Fibroblast of skin of back (primary cell): Measurements from ENCODE around the gene RNGTT.
A peak's percentile ranks its signal among the peaks of the same experiment; 100 is the strongest.

Experiments used
- DNase-seq: peaks from one replicate; pipeline ENCODE4 v3.0.0-alpha.2; 2013

The RNGTT gene

DNA sequence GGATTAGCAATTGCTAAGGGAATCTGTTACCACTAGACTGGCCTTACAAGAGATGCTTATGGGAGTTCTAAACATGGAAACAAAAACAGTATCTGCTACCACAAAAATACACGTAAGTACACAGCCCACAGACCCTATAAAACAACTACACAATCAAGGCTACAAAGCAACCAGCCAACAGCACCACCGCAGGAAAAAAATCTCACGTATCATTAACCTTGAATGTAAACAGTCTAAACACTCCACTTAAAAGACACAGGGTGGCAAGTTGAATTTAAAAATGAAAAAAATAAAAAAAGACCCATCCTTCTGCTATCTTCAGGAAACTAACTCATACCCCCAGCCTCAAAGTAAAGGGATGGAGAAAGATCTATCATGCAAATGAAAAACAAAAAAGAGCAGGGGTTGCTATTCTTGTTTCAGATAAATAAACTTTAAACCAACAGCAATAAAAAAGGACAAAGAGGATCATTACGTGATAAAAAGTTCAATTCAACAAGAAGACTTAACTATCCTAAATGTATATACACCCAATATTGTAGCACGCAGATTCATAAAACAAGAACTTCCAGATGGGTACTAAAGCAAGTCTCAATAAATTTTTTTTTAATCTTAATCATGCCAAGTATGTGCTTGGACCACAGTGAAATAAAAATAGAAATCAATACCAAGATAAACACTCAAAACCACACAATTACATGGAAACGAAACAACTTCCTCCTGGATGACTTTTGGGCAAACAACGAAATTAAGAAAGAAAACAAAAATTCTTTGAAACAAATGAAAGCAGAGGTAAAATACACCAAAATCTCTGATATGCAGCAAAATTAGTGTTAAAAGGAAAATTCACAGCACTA, 52.3 kb downstream of the RNGTT start:
- peak; percentile 19 for DNase-seq

DNA sequence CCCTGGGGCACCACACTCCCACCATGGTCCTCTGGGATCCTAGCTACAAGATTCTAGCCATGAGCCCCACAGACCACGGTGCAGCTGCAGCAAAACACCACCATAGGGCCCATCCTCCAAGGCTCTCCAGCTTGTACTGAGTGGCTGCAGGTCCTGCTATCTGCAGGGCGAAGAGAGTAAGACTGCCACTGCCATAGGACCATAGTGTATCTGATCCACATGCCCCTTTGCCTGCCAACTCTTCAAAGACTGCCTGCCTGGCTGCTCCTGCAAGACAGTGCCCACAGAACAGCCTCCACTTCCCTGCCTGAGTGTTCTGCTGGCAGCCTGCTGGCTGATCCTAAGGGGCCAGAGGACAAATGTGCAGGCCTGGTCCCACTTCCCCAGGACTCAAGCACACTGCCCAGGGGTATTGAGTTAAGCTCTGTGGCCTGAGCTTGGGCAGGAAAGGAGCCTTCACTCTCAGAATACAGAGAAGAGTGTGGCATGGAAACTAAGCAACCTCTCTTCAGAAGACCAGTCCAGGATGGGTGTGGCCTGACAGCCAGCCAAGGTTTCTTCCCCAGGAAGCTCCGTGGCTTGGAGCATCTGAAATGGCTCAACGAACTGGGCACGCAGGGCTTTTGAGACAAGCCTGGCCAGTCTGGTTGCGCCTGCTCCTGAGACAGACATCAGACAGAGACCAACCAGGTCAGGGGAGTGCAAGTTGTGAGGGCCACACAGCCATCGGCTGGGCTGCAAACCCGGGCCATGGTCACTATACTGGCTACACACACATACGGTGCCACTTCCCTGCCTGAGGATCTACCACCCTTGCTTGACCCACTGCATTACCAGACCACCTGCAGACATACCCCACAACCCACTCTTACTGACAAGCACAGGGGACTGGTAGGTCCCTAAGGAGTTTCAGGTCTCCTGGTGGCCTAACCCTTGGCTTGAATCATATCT, 54.5 kb downstream of the RNGTT start:
- DNase-seq: no peak

DNA sequence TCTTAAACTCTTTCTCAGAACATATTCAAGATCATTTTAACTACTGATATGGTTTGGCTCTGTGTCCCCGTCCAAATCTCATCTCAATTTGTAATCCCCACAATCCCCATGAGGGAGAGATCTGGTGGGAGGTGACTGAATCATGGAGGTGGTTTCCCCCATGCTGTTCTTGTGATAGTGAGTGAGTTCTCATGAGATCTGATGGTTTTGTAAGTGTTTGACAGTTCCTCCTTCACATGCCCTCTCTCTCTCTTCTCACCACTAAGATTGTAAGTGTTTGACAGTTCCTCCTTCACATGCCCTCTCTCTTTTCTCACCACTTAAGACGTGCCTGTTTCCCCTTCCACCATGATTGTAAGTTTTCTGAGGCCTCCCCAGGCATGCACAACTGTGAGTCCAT, 56.3 kb downstream of the RNGTT start:
- DNase-seq: peak; percentile 11

DNA sequence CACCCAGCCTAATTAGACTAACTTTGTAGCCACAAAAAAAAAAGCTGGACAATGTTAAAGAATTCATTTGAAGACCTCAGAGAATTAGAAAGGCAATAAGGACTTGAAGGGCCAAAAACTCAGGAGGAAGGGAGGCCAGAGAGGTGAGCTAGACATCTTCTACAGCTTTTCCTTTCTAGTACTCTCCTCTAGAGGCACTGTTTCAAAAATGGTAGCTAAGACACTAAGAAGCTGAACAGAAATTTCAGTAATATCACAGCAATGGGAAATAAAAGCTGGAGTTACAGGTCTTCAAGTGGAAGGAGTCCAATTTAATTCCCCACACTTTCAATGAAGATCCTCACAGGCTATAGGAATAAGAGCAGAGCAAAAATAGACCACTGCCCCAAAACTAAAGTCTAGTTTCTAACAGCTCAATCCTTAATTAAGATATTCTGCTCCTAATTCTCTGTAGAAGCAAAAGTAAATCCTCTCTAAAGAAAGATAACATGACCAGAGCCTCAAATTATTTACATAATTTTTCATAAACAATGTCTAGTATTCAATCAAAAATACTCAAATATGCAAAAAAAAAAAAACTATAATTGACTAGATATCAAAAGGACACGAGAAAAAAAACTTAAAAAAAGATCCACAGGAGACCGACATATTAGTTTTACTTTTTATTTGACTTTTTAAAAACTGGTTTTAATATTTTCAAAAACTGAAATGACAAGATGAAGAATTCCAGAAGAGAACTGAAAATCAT, 63.7 kb downstream of the RNGTT start:
- DNase-seq: no peak

DNA sequence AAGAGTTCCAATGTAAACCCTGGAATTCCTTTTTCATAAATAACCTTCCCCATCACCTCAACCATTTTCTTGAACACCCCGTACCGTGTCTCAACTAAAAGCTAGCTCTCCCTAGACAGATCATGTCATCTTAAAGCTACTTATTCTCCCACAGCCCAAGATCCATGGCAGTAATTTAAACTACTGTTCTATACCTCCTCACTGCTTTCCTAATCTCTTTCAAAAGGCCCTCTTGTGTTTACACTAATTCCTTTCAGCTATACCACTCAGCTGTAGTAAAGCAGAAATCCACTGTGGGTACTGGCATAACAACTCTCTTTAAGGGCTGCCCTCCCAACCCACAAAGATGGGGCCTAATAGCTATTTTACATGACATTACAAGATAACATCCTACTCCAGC, 67.5 kb downstream of the RNGTT start:
- no peak for DNase-seq

DNA sequence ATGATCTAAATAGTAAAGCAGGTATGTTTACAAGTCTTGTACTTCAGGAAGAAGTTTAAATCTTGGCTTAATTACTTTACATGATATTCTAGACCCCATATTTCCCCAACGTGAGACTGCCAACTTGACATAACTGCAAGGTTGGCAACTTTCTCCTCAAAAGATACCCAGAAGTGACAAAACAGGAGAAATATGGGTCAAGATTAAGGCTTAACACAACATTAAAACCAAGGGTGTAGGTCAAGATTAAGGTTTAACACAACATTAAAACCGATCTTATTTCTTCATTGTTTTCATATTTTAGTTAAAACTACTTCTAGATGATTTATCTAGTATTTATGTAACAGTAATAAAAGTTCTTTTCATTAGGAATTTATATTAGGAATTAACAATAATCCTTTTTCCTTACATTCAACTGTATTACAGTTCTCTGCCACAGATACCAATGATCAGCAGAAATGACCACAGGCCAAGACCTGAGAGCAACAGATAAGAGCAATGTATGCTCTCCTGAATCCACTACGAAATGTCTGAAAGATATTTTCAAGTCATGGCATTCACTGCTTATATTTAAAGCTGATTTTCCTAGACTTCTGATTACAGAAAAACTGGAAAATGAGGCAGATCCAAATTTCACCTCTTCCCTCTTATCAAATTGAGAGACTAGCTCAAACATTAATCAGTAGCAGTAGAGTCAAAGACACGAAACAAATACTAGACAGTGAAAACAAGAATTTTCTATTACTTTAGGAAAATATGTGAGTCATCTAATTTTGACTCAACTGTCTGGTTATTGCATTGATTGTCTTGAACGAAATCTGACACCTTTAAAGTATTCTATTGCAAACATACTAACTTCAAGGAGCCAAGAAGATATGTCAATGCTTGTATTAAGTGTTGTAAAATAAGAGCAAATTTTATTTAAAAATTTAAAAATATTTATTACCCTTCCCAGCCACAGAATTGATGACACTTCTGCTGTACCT, 72.3 kb downstream of the RNGTT start:
- DNase-seq: peak; percentile 42

DNA sequence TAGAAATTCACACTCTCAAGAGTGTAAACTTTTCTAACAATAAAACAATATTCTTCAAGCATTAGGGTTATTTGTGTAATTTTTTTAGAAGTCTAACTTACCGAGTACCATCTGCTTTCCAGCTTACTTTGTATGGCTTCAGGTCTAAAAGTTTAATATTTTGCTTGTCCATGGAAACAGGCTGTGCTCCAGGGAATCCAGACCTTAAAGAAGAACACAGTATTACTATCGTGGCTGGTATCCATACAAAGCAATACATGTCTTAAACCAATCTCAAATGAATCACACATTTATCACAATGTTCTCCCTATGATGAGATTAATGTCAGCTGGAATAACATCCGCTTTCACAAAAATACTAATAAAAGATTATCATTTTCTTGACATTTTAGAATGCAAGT, 73.0 kb downstream of the RNGTT start:
- peak; percentile 38 for DNase-seq

DNA sequence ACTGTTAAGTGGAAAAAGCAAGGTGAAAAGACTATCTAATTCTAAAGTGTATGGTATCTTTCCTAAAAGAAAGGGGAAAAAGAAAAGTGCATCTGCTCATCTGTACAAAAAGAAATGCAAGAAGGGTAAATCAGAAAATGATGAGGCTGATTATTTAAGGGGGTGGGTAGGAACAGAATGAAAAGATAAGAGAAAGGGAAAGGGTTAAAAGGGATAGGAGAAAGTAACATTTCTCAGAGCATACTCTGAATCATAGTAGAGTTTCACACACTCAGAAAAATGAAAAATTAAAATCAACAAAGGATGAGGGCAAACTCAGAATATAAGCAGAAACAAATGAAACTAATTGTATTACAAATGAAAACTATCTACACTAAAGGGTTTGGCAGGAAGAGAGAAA, 79.1 kb downstream of the RNGTT start:
- no peak for DNase-seq

DNA sequence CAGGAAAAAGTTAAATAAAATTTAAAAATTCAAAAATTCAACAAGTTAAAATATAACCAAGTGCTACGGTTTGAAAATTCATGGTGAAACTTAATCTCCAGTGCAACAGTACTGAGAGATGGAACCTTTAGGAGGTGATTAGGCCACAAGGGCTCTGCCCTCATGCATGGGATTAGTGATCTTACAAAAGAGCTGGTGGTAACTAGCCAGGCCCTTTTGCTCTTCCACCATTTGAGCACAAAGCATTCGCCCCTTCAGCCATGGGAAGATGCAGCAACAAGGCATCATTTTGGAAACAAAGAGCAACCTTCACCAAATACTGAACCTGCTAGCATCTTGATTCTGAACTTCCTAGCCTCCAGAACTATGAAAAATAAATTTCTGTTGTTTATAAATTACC, 80.9 kb downstream of the RNGTT start:
- no peak for DNase-seq

DNA sequence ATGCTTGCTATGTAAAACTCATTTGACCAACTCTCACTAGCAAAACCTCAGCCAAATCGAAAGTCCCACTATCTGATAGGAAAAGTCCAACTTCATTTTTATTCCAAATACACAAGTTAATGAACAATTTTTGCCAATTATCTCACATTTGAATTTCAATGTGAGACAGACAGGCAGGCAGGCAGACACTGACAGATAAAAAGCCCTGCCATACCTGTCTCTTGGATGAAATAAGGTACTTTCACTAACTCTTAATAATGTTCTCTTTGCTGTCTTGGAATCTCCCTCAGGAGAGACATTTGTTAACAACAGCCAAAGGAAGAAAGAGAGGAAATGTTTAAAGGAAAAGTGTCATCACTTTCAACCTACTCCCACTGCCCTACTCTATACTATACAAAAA, 82.0 kb downstream of the RNGTT start:
- DNase-seq: peak; percentile 9

DNA sequence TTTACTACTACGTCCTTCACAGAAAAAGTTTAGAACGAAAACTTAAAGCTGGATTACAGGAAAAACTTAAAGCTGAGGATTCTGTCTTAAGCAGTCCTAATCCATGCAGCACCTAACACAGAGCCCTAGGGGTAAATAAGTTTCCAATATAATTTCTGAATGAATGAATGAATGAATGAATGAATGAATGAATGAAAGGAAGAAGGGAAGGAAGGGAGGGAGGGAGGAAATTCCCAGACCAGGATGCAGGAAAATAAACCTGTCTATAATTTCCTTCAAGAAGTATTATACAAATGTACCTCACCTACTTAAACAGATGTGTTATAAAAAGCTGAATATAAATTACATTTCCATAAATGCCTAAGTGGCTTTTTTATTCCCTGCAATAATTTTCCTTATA, 83.4 kb downstream of the RNGTT start:
- DNase-seq: no peak

DNA sequence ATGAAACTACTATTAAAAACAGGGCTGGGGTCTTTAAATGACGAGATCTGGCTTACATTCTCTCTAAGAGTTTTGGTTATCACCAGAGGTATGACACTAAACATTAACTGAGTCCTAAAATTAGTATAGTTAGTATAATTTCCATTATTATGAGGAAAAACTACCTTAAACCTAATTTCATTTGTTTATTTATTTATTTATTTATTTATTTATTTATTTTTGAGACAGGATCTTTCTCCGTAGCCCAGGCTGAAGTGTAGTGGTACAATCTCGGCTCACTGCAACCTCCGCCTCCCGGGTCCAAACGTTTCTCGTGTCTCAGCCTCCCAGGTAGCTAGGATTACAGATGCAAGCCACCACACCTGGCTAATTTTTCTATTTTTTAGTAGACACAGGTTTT, 85.5 kb downstream of the RNGTT start:
- DNase-seq: no peak

DNA sequence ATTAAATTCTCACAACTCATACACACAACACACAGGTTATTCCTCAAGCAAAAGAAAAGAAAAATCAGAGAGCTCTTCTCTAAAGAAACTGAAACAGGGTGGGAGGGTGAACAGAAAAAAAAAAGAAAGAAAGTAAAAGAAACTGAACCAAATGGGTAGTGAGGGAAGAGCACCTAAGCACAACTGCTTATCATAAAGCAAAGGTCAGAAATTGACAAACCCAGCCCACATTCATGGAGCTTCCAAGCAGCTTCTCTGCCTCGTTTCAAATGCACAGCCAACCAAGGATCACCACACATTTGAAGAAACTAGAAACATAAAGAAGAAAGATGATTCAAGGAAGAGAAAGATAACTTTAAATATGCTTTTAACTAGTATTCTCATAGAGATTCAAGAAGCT, 90.5 kb downstream of the RNGTT start:
- DNase-seq: no peak

DNA sequence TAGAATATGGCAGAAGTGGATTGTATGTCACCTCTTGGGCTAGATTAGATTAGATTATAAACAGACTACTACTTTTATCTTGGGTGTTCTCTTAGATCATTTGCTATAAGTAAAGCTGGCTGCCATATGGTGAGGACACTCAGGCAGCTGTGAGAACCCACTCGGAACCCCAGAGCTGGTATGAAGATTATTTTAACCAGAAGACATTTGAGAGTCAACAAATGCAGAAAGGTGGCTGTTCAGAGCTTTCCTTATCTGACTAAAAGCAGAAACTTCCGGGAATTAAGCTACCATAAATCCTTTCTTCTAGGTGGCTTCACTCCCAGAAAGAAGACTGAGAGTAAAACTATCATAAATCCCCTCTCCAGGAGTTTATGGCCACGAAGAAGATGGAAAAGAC, 91.9 kb downstream of the RNGTT start:
- DNase-seq: no peak

DNA sequence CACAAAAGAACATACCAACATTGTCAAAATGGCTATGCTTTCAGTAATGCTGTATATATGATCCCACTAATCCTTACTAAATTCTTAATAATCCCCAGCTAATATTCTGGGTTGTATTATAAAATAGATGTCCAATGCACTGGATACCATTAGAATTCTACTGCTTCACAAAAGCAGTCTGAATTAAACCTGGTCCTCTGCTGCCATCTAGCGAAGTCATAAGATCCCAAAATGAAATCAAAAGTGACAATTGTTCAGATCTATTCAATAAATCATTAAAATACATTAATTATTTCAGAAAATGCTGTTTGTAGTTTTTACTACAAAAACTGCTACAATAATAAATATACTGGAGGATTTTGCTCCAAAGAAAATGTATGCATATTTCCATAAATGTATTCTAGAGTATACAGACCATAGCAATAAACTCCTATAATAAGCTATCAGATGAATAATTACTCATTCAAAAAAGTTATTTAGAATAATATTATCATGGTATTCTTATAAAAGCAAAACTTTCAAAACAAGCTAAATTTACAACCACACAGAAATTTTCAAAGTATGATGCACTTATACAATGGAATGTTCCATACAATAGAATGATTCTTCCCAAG, 92.6 kb downstream of the RNGTT start:
- DNase-seq: peak; percentile 66

DNA sequence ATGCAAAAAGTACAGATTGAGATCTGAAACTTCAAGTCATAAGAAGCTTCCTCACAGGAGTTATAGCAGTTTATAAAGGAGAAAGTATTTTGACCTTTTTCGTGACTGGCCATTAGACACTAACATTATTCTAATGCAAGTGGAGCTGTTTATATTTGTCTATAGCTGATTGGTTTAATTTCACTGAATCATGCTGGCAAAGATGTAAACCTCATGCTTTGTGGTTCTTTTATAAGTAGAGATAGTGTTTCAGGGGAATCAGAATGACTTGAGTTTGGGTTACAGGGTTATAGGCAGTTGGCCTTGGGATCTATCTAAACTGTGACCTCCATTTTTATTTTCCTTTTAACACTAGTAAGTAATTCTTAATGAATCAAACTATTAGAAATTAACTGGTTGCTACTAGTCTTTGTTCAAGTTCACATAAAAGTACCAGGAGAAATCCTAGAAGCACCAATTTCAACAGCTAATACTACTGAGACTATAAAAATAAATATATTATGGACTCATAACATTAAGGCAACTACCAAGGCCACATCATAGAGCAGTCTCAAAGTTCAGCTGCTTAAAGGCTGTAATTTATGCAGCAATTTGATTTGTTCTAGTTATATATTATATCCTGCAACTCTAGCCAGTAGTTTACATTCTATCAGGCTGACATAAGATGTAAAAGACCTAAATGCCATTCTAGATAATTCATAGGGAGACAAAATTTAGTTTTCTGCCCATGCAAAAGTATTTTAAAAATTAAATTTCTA, 94.0 kb downstream of the RNGTT start:
- DNase-seq: peak; percentile 22

DNA sequence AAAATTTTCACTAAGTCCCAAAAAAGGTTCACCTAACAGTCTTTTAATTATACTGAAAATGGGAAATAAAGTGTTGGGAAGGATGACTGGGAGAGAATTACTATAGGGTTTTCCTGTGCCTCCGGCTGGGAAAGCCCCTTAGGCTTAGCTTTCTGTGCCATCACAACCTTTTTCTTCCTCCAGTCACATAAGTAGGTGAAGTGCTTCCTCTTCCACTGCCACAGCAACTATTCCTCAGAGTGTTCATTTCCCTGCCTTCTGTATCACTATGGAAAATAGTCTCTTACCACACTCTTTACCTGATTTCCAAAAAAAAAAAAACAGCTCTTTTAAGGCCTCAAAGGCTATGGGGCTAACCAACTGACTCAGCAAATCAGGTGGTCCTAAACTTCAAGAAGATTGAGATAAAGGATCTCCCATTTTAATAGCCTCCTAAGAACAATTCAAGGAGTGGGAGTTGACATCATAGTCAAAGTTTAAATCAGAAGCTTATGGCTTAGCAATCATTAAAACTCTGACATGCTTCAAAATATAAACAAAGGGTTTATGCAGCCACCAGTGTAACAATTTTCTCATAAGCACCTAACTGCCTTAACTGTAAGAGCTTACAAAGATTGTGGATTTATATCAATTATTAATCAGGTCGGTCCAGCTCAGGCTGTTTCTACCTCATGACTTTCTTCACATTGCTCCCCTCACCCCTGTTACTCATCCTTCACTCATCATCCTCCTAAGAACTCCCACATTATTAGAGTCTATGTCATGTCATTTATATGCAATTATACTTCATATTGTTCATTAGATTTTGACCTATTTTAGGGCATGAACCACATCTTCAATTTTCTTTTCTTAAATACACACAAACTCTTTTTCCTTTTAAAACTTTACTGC, 95.3 kb downstream of the RNGTT start:
- DNase-seq: peak; percentile 83

DNA sequence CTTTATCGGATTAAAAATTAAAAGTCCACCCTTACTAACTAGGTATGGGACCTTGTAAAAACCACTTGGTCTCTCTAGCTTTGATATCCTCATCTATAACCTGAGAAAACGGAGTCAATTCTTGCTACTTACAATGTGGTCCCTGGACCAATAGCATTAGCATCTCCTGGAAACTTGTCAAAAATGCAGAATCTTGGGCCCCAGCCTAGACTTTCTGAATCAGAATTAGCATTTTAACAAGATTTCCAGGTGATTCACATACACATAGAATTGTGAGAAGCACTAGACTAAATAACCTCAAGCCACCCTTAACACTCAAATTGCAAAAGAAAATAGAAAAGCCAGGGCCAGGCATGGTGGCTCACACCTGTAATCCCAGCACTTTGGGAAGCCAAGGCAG, 96.6 kb downstream of the RNGTT start:
- DNase-seq: no peak

DNA sequence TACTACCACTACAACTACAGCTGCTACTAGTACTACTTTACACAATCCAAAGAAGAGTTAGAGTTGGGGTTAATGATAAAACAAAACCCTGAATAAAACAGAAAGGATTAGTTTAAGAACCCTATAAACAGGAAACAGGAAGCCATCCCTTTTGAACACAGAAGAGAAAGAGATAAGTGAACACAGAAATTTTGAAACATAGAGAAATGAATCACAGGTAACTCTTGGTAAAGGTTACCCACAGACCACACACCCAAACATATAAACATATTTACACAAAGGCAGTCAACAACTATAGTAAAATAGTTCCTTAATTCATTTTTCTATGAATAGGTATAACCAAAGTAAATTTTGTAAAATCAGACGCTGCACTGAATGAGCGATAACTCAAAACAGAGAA, 98.1 kb downstream of the RNGTT start:
- no peak for DNase-seq
